Uterus (tissue), 2 donors: ENCODE data around the gene ADM5.
A peak's percentile ranks its signal among the peaks of the same experiment; 100 is the strongest.

Experiments
- CTCF ChIP-seq, 4 experiments: fragments of 200-600 bp in 2 of 4; fragments of 450-650 bp in 2 of 4; sonication (generic) in 2 of 4; IDR thresholded peaks; one replicate each; pipeline ENCODE4 v1.5.1; 2016 to 2019; ENCODE audit warnings: antibody characterized with exemption in 4 of 4, mild to moderate bottlenecking in 2 of 4, moderate library complexity in 1 of 4
- POLR2A ChIP-seq, 2 donors: fragments of 450-650 bp; IDR thresholded peaks; one replicate each; pipeline ENCODE4 v1.6.1; 2016; ENCODE audit warnings: antibody characterized with exemption in 2 of 2, mild to moderate bottlenecking in 1 of 2, moderate library complexity in 1 of 2

DNA sequence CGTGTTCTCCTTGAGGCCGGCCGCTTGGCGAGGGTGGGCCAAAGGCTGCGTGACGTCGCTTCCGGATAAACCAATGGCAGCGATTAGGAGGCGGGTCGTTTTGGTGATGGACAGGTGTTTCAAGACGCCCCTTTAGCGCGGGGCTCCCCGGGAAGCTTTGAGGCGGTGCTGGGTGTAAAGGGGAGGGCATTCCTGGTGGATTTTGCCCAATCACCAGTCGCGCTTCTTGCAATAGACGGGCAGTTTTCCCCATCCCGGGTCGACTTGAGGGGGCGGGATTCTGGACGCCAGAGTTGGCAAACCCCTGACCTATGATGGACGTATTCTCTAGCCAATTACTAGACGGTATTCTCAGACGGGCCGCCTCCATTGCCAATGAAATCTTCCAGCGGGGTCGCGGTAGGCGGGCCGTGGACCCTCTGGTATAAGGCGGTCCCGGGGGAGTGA, 12.6 kb upstream of the ADM5 start:
- TF ChIP-seq POLR2A (IDR thresholded peaks at IDR 0.05) (no peak), CTCF (IDR thresholded peaks at IDR 0.05) (peak in 1 of 4 experiments; percentile 1)
